DMS53 treated with DMSO at 0.1 percent for 48 hours (cell line): ENCODE results near the gene OR5AU1.
A peak's percentile ranks its signal among the peaks of the same experiment; 100 is the strongest.

Experiments
- DNase-seq: peaks from one replicate; lab custom pipeline; 2025; ENCODE audit not compliant: unreplicated experiment; lab: John Stamatoyannopoulos, UW

The OR5AU1 gene

DNA sequence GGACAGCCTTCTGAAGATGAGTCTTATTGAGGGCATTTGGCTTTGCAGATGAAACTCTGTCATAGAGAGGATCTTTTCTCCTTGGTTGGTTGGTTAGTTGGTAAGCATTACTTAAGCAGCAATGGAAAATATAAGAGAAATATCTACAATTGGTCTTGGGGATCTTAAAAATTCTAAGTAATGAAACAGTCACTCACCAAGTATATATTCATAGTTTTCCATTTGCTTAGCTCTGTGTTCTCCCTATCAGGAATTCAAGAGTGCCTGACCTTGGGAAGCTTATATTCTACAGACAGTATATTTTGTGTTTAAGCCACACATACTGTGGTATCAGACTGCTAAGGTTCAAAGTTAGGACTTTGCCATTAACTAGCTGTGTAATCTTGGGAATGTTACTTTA, at the start of gene OR5AU1:
Gene OR5AU1, minus strand, starts transcription at position 101 of the 400 bp plus-strand sequence. CDS start 191 bp downstream, outside the sequence.
- no peak for DNase-seq

DNA sequence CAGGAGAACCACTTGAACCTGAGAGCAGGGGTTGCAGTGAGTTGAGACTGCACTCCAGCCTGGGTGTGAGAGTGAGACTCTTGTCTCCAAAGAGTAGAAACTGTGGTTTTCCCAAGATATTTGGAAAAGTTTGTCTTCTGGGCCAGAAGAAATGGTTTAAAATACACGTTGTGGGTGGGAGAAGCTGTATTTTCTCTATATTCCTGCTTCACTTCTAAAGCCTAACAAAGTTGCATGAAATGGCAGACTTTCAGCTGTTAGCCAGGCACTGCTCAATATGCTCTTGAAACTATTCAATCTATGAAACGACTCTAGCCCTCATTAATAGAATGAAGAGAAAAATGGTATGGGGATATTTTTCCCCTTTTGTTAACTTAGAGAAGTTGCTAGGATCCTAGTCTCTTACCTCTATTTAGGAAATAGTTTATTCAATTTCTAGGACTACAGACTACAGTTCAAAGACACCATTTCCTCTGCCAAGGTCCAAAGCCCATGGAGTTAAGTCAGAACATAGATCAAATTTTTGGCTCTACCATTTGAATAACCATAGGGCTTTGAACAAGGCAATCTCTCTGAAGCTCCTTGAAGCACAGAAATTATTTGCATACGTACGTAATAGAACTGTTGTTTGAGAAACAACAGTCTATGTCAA, 49.3 kb upstream of the OR5AU1 start:
- DNase-seq = no peak

DNA sequence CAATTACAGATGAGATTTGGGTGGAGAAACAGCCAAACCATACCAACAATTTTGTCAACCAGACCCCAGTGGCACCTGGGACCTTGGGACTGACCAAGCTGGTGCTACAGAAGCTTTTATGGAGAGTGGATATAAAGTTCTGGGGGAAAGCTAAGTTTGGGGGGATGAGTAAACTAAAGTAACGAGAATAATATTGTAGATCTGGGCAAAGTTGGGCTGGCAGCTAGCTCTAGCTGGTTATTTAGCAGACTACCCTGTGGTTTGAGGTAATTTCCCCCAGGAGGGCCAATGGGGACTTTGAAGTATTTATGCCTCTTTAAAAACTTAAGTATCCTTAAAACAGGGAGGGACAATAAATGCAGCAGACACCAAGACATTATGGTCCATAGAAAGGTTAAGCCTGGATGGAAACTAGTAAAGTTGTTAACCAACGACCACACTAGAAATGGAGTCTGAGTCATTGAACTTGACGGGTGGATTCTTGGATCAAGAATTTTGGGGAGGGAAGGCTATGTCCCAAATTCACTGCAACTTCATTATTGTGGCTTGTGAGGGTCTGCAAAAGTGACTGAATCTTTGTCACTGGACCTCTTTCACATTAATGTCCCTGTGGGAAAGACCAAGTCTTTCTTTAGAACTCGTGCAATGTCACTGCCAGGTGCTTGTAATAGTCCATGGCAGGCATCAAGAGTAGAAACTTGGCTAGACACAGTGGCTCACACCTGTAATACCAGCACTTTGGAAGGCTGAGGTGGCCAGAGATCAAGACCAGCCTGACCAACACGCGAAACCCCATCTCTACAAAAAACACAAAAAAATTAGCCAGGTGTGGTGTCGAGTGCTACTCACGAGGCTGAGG, 48.5 kb upstream of the OR5AU1 start:
- DNase-seq = no peak

DNA sequence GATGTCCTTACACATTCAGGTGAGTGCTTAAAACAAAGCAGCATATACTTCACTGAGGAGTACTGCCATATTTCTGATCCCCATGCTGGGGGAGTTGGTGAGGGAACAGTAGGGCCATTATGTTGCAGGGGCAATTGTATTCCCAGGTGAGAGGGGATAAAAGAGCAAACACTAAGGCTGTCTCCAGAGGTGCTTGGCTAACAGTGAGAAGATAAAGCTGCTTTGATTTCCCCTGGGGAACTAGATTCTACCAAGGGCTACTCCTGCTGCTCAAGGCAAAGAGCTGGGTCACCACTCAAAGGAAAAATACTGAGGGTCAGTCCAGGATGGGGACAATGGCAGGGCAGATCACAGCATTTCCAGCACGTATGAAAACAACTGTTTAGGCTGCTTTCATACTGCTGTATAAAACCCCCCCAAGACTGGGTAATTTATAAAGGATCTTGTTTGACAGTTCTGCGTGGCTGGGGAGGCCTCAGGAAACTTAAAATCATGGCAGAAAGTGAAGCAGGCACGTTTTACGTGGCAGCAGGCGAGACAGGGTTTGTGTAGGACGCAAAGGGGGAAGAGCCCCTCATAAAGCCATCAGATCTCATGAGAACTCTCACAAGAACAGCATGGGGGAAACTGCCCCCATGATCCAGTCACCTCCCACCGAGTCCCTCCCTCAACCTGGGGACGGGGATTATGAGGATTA, 47.8 kb upstream of the OR5AU1 start:
- DNase-seq = no peak

DNA sequence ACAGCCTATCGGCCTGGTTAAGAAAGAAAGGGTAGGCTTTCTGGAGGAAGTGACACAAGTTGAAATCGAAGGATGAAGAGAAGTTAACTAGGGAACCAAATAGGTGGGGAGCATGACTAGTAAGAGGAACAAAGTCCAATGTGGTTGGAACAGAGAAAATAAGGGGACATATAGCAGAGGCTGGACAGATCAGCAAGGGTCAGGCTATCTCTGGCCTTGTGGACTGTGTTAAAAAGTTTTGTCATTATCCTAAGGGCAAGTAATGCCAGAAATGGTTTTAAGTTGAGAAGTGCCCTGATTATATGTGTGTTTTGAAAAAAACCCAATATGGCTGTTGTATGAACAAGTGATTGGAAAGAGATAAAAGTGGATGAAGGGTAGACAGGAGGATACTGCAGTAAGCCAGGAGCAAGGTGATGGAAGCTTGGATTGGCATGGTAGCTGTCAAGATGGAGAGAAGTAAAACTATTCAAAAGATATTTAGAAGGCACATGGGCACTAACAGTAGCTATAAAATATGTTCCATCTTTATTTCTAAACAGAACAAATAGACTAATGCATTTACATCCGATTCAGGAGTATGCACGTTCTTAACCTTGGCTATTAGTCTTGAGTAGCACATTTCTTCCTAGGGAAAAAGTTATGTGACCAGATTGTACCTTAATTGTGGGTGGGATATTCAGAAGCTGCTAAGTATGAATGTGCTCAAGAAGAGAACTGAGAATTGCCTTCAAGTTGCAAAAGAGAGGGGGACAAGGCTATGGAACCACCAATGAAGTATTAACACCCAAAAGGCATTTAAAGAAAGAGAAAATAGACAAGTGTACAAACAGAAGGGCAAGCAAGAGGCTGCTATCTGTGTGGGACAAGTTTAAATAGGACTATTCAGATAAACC, 46.8 kb upstream of the OR5AU1 start:
- DNase-seq = no peak

DNA sequence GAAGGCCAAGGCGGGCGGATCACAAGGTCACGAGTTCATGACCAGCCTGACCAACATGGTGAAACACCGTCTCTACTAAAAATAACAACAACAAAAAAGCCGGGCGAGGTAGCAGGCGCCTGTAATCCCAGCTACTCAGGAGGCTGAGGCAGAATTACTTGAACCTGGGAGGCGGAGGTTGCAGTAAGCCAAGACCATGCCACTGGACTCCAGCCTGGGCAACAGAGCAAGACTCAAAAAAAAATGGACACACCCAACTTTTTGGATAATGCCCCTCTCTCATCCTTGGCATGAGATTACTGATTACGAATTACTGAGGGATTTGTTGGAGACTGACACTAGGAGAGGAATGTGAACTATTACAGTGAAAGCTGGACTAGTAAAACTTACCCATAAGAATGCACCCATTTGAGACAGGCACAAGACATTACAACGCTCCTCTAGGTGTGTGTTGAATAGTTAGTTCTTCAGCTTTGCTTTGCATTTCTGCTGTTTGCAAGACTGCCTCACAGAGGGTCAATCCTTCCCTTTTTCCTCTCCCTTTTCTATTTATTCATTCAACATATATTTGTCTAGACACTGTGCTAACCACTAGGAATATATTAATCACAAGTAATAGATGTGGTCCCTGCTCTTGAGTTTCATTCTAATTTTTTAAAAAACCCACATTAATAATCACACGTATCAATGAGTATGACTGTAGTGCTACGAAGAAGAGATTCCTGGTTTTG, 46.0 kb upstream of the OR5AU1 start:
- no peak for DNase-seq

- DNase-seq = no peak
Observed at GRCh38 chr14:21200752-21201461, 45.0 kb upstream of the OR5AU1 start.

GRCh38 chr14:21199611-21200560, 44.0 kb upstream of the OR5AU1 start:
- no peak for DNase-seq

- DNase-seq = no peak
Observed at GRCh38 chr14:21197418-21198205, 41.7 kb upstream of the OR5AU1 start.

GRCh38 chr14:21194597-21194996, 38.7 kb upstream of the OR5AU1 start:
- DNase-seq = no peak

DNA sequence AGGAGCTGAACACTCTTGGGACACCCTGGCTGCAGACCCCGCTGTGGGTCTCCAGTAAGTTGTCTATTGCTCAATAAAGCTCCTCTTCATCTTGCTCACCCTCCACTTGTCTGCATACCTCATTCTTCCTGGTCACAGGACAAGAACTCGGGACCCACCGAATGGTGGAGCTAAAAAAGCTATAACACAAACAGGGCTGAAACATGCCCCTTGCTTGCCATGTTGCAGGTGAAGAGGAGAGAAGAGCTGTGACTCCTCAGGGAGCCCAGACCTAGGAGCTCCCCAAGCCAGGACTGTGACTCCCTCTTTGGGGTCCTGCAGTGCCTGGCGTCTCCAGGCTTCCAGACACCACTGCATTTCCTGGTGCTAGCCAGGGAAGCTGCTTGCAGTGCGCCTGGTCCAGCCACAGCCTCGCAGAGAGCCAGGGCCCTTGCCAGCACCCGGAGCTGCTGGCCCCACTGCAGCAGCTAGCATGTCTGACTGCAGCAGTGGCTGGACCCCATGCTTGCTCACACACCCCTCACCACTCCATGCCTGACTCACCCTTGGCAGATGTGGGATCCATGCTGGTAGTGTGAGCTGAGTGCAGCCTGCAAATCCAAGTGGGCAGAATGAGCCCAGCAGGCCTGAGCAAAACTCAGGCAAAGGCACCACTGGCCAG, 37.1 kb upstream of the OR5AU1 start:
- no peak for DNase-seq

DNA sequence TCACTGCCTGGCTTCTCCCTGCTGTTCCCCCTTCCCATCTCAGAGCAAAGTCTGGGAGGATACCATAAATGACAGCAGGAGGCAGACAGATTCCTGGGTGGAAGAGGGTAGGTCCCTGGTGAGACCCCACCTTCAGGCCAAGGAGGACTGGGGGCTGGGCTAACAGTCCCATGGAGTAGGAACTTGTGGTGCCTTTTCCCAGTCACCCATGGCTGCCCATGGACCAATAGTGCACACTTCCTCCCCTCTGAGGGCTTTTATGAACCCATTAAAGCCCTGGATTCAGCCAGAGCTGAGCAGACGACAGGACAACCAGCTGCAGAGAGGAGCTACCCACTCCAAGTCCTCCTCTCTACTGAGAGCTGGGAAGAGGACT, 36.6 kb upstream of the OR5AU1 start:
- no peak for DNase-seq

DNA sequence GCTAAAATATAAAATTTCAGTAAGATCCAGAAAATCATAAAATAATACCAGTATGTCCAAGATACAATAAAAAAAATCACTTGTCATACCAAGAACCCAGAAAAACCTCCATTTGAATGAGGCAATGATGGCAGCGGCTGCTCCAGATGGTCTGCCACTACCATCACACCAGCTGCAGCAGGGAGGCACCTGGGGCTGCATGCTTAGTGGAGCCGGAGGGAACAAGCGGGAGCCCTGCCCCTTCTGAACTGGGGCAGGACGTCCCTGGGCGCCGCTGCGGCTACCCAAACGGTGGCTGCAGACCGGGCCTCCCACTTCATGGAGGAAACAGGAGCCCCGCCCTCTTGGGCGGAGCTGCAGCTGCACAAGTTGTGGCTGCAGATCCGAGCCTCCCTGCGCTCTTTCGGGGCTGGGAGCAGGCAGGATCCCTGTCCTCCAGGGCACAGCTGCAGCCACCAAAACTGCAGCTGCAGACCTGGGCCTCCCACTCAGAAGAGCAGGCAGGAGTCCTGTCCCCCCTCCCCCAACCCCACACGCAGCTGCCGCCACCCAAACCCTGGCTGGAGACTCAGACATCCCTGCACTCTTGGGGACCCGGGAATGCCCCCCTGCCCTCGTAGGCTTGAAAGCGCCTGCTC, 36.1 kb upstream of the OR5AU1 start:
- peak; percentile 21 for DNase-seq

- no peak for DNase-seq
Observed at GRCh38 chr14:21191261-21191808, 35.5 kb upstream of the OR5AU1 start.

- DNase-seq = no peak
Observed at GRCh38 chr14:21185491-21185890, 29.6 kb upstream of the OR5AU1 start.

- DNase-seq = no peak
Observed at GRCh38 chr14:21184254-21184653, 28.4 kb upstream of the OR5AU1 start.
